GM12878 (cell line): ENCODE measurements around the gene SLIT1. TPM values are rescaled to one million over a fixed set of nuclear protein-coding genes. Genes with fewer than 3 reads are reported as not detected.

Source experiments
- ATAC-seq: fragments of 200-7000 bp; cut with Tn5 transposase; 3 replicates; pipeline ENCODE4 v1.9.1; 2020; ENCODE audit warnings: mild to moderate bottlenecking, moderate library complexity
- BruUV-seq: library from RNA; stranded (reverse); fragments of 400-500 nt; replicated peaks from 2 replicates; lab custom pipeline; 2021; lab: Mats Ljungman, UMichigan
- CTCF ChIA-PET: fragments of 300-600 bp; sonication (Branson Sonifier 250); formaldehyde crosslinking; extraction: SDS; loops from one replicate; lab custom pipeline; 2021; ENCODE audit warnings: inconsistent platforms; lab: Yijun Ruan, JAX
- POLR2A ChIA-PET: fragments of 350-600 bp; formaldehyde crosslinking; extraction: SDS; loops from one replicate; lab custom pipeline; 2021; ENCODE audit warnings: inconsistent platforms; lab: Charles Lee
- RAD21 ChIA-PET: fragments of 300-600 bp; sonication (Branson Sonifier 250); formaldehyde crosslinking; loops from one replicate; lab custom pipeline; 2023; ENCODE audit warnings: antibody characterized with exemption; ENCODE audit not compliant: unreplicated experiment; lab: Charles Lee
- SMC1A ChIA-PET: fragments of 300-600 bp; sonication (Branson Sonifier 250); formaldehyde crosslinking; loops from one replicate; lab custom pipeline; 2023; ENCODE audit not compliant: unreplicated experiment, uncharacterized antibody; lab: Charles Lee
- DNase-seq: peaks from one replicate; pipeline ENCODE4 v3.0.0-alpha.2; 2011; ENCODE audit warnings: low read depth, low spot score
- FAIRE-seq: peaks from 3 replicates; lab custom pipeline; 2011; peaks lifted over from hg19 to GRCh38; lab: Jason Lieb, UNC
- H2AFZ ChIP-seq: 2 replicates; pipeline ENCODE4 v1.6.0; 2011; ENCODE audit warnings: low read depth, low read length, control low read depth; ENCODE audit not compliant: control insufficient read depth
- H3K27ac ChIP-seq: 2 replicates; pipeline ENCODE4 v1.5.1; 2011; ENCODE audit warnings: control low read depth; ENCODE audit not compliant: control insufficient read depth, insufficient read depth
- H3K27me3 ChIP-seq, 2 experiments: replicated peaks in 1 of 2; 2 replicates each; pipeline versions ENCODE4 v1.6.0 to v1.6.1; 2011; ENCODE audit warnings: low read length in 1 of 2; ENCODE audit not compliant: control insufficient read depth in 2 of 2, insufficient read depth in 2 of 2
- H3K36me3 ChIP-seq, 2 experiments: 2 replicates each; pipeline ENCODE4 v1.5.1; 2011; ENCODE audit warnings: low read length in 1 of 2; ENCODE audit not compliant: control insufficient read depth in 2 of 2, insufficient read depth in 2 of 2
- H3K4me1 ChIP-seq: 2 replicates; pipeline ENCODE4 v1.6.1; 2011; ENCODE audit warnings: mild to moderate bottlenecking, low read length, moderate library complexity, mixed read lengths; ENCODE audit not compliant: control insufficient read depth, insufficient read depth
- H3K4me2 ChIP-seq: 2 replicates; pipeline ENCODE4 v1.6.0; 2011; ENCODE audit warnings: control low read depth; ENCODE audit not compliant: control insufficient read depth, insufficient read depth
- H3K4me3 ChIP-seq: fragments of 200-600 bp; sonication (generic); 2 replicates; pipeline ENCODE4 v1.5.1; 2016
- H3K79me2 ChIP-seq: 2 replicates; pipeline ENCODE4 v1.6.0; 2011; ENCODE audit warnings: low read length; ENCODE audit not compliant: control insufficient read depth, insufficient read depth
- H3K9ac ChIP-seq: 2 replicates; pipeline ENCODE4 v1.8.0; 2011; ENCODE audit warnings: low read length, control low read depth, mixed read lengths; ENCODE audit not compliant: control insufficient read depth, insufficient read depth
- H3K9me3 ChIP-seq: replicated peaks from 3 replicates; pipeline ENCODE4 v1.5.1; 2011; ENCODE audit warnings: mild to moderate bottlenecking, low read length; ENCODE audit not compliant: control insufficient read depth, insufficient read depth
- H4K20me1 ChIP-seq: 2 replicates; pipeline ENCODE4 v1.6.0; 2011; ENCODE audit not compliant: control insufficient read depth, insufficient read depth
- NFYB ChIP-seq: IDR thresholded peaks from 2 replicates; pipeline ENCODE4 v1.6.1; 2011; ENCODE audit warnings: low read depth, mild to moderate bottlenecking, low read length, improper control_type of control experiment, moderate library complexity; ENCODE audit not compliant: insufficient read depth
- RAD21 ChIP-seq: IDR thresholded peaks from 2 replicates; pipeline ENCODE4 v1.6.1; 2011; ENCODE audit warnings: mild to moderate bottlenecking, low read depth, low read length, moderate library complexity; ENCODE audit not compliant: insufficient read depth
- TCF12 ChIP-seq: IDR thresholded peaks from 2 replicates; pipeline ENCODE4 v1.6.1; 2011; ENCODE audit warnings: low read depth, mild to moderate bottlenecking, low read length
- ZNF622 ChIP-seq: fragments of 450-650 bp; IDR thresholded peaks from 2 replicates; pipeline ENCODE4 v1.6.1; 2017; ENCODE audit warnings: mild to moderate bottlenecking, inconsistent platforms
- ZNF687 ChIP-seq: fragments of 450-650 bp; IDR thresholded peaks from 2 replicates; pipeline ENCODE4 v1.6.1; 2017; ENCODE audit warnings: mild to moderate bottlenecking, moderate library complexity
- ZSCAN29 ChIP-seq: fragments of 450-650 bp; IDR thresholded peaks from 2 replicates; pipeline ENCODE4 v1.6.1; 2017; ENCODE audit warnings: mild to moderate bottlenecking, moderate library complexity
- WGBS: methylation state at CpG from one replicate; pipeline ENCODE4 v1.1.6; 2016; ENCODE audit warnings: low lambda C conversion rate; ENCODE audit not compliant: insufficient replicate concordance, insufficient coverage; ENCODE audit errors: missing lambda C conversion rate; 5-methylcytosine and 5-hydroxymethylcytosine counted together
- in situ Hi-C: fragments of 300-500 bp; cut with MboI; formaldehyde crosslinking; loops from 9 replicates; pipeline ENCODE4 v1.14.3; 2018; ENCODE audit warnings: mixed read lengths
- intact Hi-C: fragments of 100-400 bp; cut with micrococcal nuclease; formaldehyde crosslinking; loops from one replicate; pipeline ENCODE4 v1.14.2; 2022; ENCODE audit not compliant: unreplicated experiment
- polyA plus RNA-seq, 11 experiments: library from polyadenylated mRNA; depleted of rRNA in 4 of 11; unstranded in 6 of 11; stranded (reverse) in 5 of 11; fragments of >200 nt; fragmentation: Nextera tagmentation in 4 of 11; fragmentation: Illumina TruSeq in 1 of 11; extraction: Ambion mirVana in 4 of 11; extraction: Trizol in 1 of 11; gene quantifications; 1 replicate in 1 of 11; 2 replicates in 10 of 11; pipeline versions ENCODE4 v1.2.1 to v1.2.3, GENCODE V29; 2011 to 2016; ENCODE audit warnings: inconsistent platforms in 2 of 11, missing spikeins in 2 of 11, low read depth in 1 of 11
- total RNA-seq, 4 experiments: library from RNA; depleted of rRNA in 3 of 4; stranded (reverse); fragments of >200 nt in 3 of 4; fragmentation: Illumina TruSeq in 1 of 4; extraction: Trizol in 1 of 4; gene quantifications; 2 replicates each; pipeline versions ENCODE4 v1.2.1 to v1.2.3, GENCODE V29; 2013 to 2021
- TF ChIP-seq, protein P1 (sequence below): fragments of 450-650 bp; formaldehyde crosslinking; IDR thresholded peaks from 2 replicates; pipeline ENCODE4 v1.4.0; 2022; ENCODE audit warnings: mild to moderate bottlenecking, moderate library complexity

Gene SLIT1
- total and polyA plus RNA-seq, 10 of the 15 experiments (the other 5 are each of a cell fraction or from before 2014, with no cell fraction given) = 0.04 to 0.19 (median 0.06) TPM; not detected in 4

GRCh38 chr10:97000487-97001182 lies 185.1 kb downstream of the SLIT1 start:
- TF ChIP-seq ZSCAN29 (no peak), TCF12 (no peak), ZNF622 (no peak), RAD21 (0 out of 2 replicates have a peak, but pooled peaks have one; percentile 7)
- WGBS = 72% methylated on average over 25 of the region's 25 CpGs

DNA sequence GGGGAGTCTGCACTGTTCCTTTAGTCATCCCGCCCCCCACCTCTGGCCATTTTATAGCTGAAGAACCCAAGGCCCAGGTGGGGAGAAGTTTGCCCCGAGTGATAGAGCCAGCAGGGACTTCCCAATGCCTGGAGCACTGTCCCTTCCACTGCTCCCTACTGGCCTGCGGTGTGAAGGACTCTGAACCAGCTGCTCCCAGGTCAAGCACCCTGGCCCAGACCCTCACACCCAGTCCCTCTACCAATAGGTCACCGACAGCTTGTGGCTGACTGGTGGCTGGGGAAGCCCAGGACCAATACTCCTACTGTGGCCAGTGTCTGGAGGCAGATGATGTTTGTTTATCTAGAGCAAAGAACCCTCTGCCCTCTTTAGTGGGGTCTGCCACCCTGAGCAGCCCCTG lies 185.8 kb downstream of the SLIT1 start:
- Histone ChIP-seq H3K9ac (no peak overlapping the region), H3K27ac (no peak overlapping the region), H2AFZ (no peak overlapping the region), H3K9me3 (no peaks in the 10 kb centered on the region; the same call in 2 of the 3 replicates), H3K79me2 (no peaks in the 10 kb centered on the region), H3K36me3 (no peaks in the 10 kb centered on the region), H3K4me2 (no peak overlapping the region), H4K20me1 (no peaks in the 10 kb centered on the region), H3K4me1 (no peaks in the 10 kb centered on the region), H3K27me3 (no peaks in the 10 kb centered on the region), H3K4me3 (no peak overlapping the region)
- no TSS peak for BruUV-seq
- POLR2A ChIA-PET = no interaction called here
- ATAC-seq (no peak), FAIRE-seq (no peak), DNase-seq (no peak)
- SMC1A ChIA-PET = interaction anchor here (0.6 kb wide), 1 partner anchor 22 kb away, joined by 3 read pairs; no protein-coding TSS in a partner anchor
- CTCF ChIA-PET = no interaction called here
- 50% methylated on average over 4 of the region's 4 CpGs for WGBS
- intact Hi-C loops = no loop called here
- in situ Hi-C loops = no loop called here
- RAD21 ChIA-PET = no interaction called here
- TF ChIP-seq NFYB (no peak), ZNF687 (no peak), TCF12 (no peak)
- TF ChIP-seq, protein P1, sequence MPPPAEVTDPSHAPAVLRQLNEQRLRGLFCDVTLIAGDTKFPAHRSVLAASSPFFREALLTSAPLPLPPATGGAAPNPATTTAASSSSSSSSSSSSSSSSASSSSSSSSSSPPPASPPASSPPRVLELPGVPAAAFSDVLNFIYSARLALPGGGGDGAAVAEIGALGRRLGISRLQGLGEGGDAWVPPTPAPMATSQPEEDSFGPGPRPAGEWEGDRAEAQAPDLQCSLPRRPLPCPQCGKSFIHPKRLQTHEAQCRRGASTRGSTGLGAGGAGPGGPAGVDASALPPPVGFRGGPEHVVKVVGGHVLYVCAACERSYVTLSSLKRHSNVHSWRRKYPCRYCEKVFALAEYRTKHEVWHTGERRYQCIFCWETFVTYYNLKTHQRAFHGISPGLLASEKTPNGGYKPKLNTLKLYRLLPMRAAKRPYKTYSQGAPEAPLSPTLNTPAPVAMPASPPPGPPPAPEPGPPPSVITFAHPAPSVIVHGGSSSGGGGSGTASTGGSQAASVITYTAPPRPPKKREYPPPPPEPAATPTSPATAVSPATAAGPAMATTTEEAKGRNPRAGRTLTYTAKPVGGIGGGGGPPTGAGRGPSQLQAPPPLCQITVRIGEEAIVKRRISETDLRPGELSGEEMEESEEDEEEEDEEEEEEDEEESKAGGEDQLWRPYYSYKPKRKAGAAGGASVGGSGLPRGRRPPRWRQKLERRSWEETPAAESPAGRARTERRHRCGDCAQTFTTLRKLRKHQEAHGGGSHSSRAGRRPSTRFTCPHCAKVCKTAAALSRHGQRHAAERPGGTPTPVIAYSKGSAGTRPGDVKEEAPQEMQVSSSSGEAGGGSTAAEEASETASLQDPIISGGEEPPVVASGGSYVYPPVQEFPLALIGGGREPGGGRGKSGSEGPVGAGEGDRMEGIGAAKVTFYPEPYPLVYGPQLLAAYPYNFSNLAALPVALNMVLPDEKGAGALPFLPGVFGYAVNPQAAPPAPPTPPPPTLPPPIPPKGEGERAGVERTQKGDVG (CRISPR knock-in tag) = no peak

More at GRCh38 chr10:97000487-97001182, 185.1 kb downstream of the SLIT1 start:
- H3K4me3 ChIP-seq = no peak overlapping the region
- H3K79me2 ChIP-seq = no peaks in the 10 kb centered on the region
- no peak overlapping the region for H3K9ac ChIP-seq
- in situ Hi-C loops (no loop called here), intact Hi-C loops (no loop called here)
- ATAC-seq (peak; percentile 43; the same call in 2 of the 3 replicates), FAIRE-seq (no peak), DNase-seq (no peak)
- RAD21 ChIA-PET = no interaction called here
- H4K20me1 ChIP-seq = no peaks in the 10 kb centered on the region
- SMC1A ChIA-PET = interaction anchor here (0.6 kb wide), 1 partner anchor 22 kb away, joined by 3 read pairs; no protein-coding TSS in a partner anchor
- H3K27me3 ChIP-seq = no peaks in the 10 kb centered on the region
- H3K4me1 ChIP-seq = no peaks in the 10 kb centered on the region
- no peak overlapping the region for H3K4me2 ChIP-seq
- no peaks in the 10 kb centered on the region for H3K36me3 ChIP-seq
- no peak overlapping the region for H2AFZ ChIP-seq
- H3K27ac ChIP-seq = no peak overlapping the region
- CTCF ChIA-PET = interaction anchor here (1.1 to 1.8 kb wide), 2 partner anchors 11 to 36 kb away, joined by 3 to 4 read pairs; no protein-coding TSS in a partner anchor
- POLR2A ChIA-PET = no interaction called here
- H3K9me3 ChIP-seq = no peaks in the 10 kb centered on the region; the same call in 1 of the 3 replicates
- BruUV-seq = no TSS peak
